Activated CD8-positive, alpha-beta memory T cell treated with anti-CD3 and anti-CD28 coated beads, Interleukin-2, amount 50 U/mL, for 24 hours (primary cell): ENCODE data around the gene ZMIZ1.

Experiments used
- DNase-seq: peaks from one replicate; pipeline ENCODE4 v3.0.0-alpha.2; 2020; ENCODE audit errors: extremely low read depth

ZMIZ1 gene

GRCh38 chr10:79139124-79139835 lies 70.5 kb downstream of the ZMIZ1 start:
- no peak for DNase-seq

GRCh38 chr10:79140085-79140793 lies 71.5 kb downstream of the ZMIZ1 start:
- no peak for DNase-seq

- no peak for DNase-seq
These were observed 72.1 kb downstream of the ZMIZ1 start for GRCh38 chr10:79140855-79141254.

- no peak for DNase-seq
These were observed 73.3 kb downstream of the ZMIZ1 start for GRCh38 chr10:79142064-79142491.

GRCh38 chr10:79142522-79143309 lies 74.0 kb downstream of the ZMIZ1 start:
- DNase-seq: no peak

GRCh38 chr10:79143879-79144278 lies 75.1 kb downstream of the ZMIZ1 start:
- DNase-seq: no peak

- DNase-seq: no peak
These were observed 75.8 kb downstream of the ZMIZ1 start for GRCh38 chr10:79144351-79145173.

- no peak for DNase-seq
These were observed 76.4 kb downstream of the ZMIZ1 start for GRCh38 chr10:79145174-79145483.

- no peak for DNase-seq
These were observed 77.0 kb downstream of the ZMIZ1 start for GRCh38 chr10:79145517-79146470.

GRCh38 chr10:79146611-79147130 lies 77.9 kb downstream of the ZMIZ1 start:
- DNase-seq: no peak

- DNase-seq: no peak
These were observed 78.5 kb downstream of the ZMIZ1 start for GRCh38 chr10:79147306-79147705.

GRCh38 chr10:79147796-79148451 lies 79.2 kb downstream of the ZMIZ1 start:
- DNase-seq: no peak

- DNase-seq: no peak
These were observed 79.9 kb downstream of the ZMIZ1 start for GRCh38 chr10:79148452-79149344.

- no peak for DNase-seq
These were observed 80.5 kb downstream of the ZMIZ1 start for GRCh38 chr10:79149345-79149661.

- DNase-seq: no peak
These were observed 81.1 kb downstream of the ZMIZ1 start for GRCh38 chr10:79149662-79150443.

- DNase-seq: no peak
These were observed 81.6 kb downstream of the ZMIZ1 start for GRCh38 chr10:79150444-79150754.

- DNase-seq: no peak
These were observed 83.7 kb downstream of the ZMIZ1 start for GRCh38 chr10:79152423-79152817.

- DNase-seq: no peak
These were observed 85.0 kb downstream of the ZMIZ1 start for GRCh38 chr10:79153745-79154144.
